Smooth muscle cell (in vitro differentiated cells): ENCODE measurements around the gene CUX1. TPM values are rescaled to one million over a fixed set of nuclear protein-coding genes. Genes with fewer than 3 reads are reported as not detected.

Experiments
- DNase-seq: peaks from one replicate; lab custom pipeline; 2025; ENCODE audit not compliant: unreplicated experiment; lab: John Stamatoyannopoulos, UW
- H2AFZ ChIP-seq: fragments of 200-600 bp; sonication (generic); 2 replicates; pipeline ENCODE4 v1.6.0; 2016; ENCODE audit warnings: antibody characterized with exemption, low read depth, mild to moderate bottlenecking
- H3F3A ChIP-seq: fragments of 200-600 bp; sonication (generic); 2 replicates; pipeline ENCODE4 v1.6.0; 2017; ENCODE audit warnings: antibody characterized with exemption, low read depth
- H3K27ac ChIP-seq: fragments of 200-600 bp; sonication (generic); 2 replicates; pipeline ENCODE4 v1.5.1; 2016; ENCODE audit warnings: low read depth, mild to moderate bottlenecking
- H3K27me3 ChIP-seq: fragments of 200-600 bp; sonication (generic); 2 replicates; pipeline ENCODE4 v1.6.1; 2016; ENCODE audit warnings: low read depth, mild to moderate bottlenecking
- H3K36me3 ChIP-seq: fragments of 200-600 bp; sonication (generic); 2 replicates; pipeline ENCODE4 v1.5.1; 2016; ENCODE audit warnings: low read depth
- H3K4me1 ChIP-seq: fragments of 200-600 bp; sonication (generic); 2 replicates; pipeline ENCODE4 v1.5.1; 2016; ENCODE audit warnings: low read depth
- H3K4me2 ChIP-seq: fragments of 200-600 bp; sonication (generic); 2 replicates; pipeline ENCODE4 v1.6.0; 2016; ENCODE audit warnings: mild to moderate bottlenecking
- H3K4me3 ChIP-seq: fragments of 200-600 bp; sonication (generic); 2 replicates; pipeline ENCODE4 v1.5.1; 2016; ENCODE audit warnings: mild to moderate bottlenecking
- H3K79me2 ChIP-seq: fragments of 200-600 bp; sonication (generic); 2 replicates; pipeline ENCODE4 v1.6.0; 2016; ENCODE audit warnings: low read depth, mild to moderate bottlenecking
- H3K9ac ChIP-seq: fragments of 200-600 bp; sonication (generic); 2 replicates; pipeline ENCODE4 v1.6.0; 2016; ENCODE audit warnings: low read depth
- H3K9me3 ChIP-seq: fragments of 200-600 bp; sonication (generic); replicated peaks from 2 replicates; pipeline ENCODE4 v1.5.1; 2016; ENCODE audit warnings: low read depth
- H4K20me1 ChIP-seq: fragments of 200-600 bp; sonication (generic); 2 replicates; pipeline ENCODE4 v1.6.0; 2016; ENCODE audit warnings: low read depth
- CTCF ChIP-seq: fragments of 200-600 bp; sonication (generic); IDR thresholded peaks from 2 replicates; pipeline ENCODE4 v1.5.1; 2017; ENCODE audit warnings: borderline replicate concordance, mild to moderate bottlenecking, antibody characterized with exemption; ENCODE audit not compliant: insufficient read depth, poor library complexity, severe bottlenecking
- WGBS: methylation state at CpG from one replicate; pipeline ENCODE4 v1.1.7; 2016; ENCODE audit warnings: low lambda C conversion rate; 5-methylcytosine and 5-hydroxymethylcytosine counted together
- polyA plus RNA-seq: library from polyadenylated mRNA; unstranded; fragments of >200 nt; fragmentation: Nextera tagmentation; extraction: Ambion mirVana; gene quantifications from 2 replicates; pipeline ENCODE4 v1.2.1, GENCODE V29; 2016
- total RNA-seq: library from RNA; depleted of rRNA; stranded (reverse); fragments of >200 nt; gene quantifications from 2 replicates; pipeline ENCODE4 v1.2.3, GENCODE V29; 2014

The CUX1 gene
- total and polyA plus RNA-seq, 2 experiments from 2014 or later, result 56.3 to 78.4 TPM

GRCh38 chr7:102146122-102146521, 328.7 kb downstream of the CUX1 start:
- no peak for DNase-seq
- Histone ChIP-seq H3K36me3 (no peaks in the 10 kb centered on the region), H3F3A (no peaks in the 10 kb centered on the region), H3K9me3 (no peaks in the 10 kb centered on the region), H4K20me1 (peaks cover 23% of the 10 kb centered on the region), H3K4me2 (no peak overlapping the region), H3K27ac (no peak overlapping the region), H3K9ac (no peak overlapping the region), H2AFZ (no peak overlapping the region), H3K4me1 (no peaks in the 10 kb centered on the region), H3K4me3 (no peak overlapping the region), H3K27me3 (no peaks in the 10 kb centered on the region), H3K79me2 (no peaks in the 10 kb centered on the region)
- WGBS, result 98% methylated on average over 18 of the region's 18 CpGs
- no peak for TF ChIP-seq CTCF

- Histone ChIP-seq H3K4me2 (no peak overlapping the region), H3K4me1 (no peaks in the 10 kb centered on the region), H4K20me1 (peaks cover 20% of the 10 kb centered on the region), H3K27me3 (no peaks in the 10 kb centered on the region), H3K27ac (no peak overlapping the region), H3K9ac (no peak overlapping the region), H3K79me2 (peaks cover 3% of the 10 kb centered on the region), H2AFZ (no peak overlapping the region), H3K4me3 (no peak overlapping the region), H3K36me3 (no peaks in the 10 kb centered on the region), H3K9me3 (no peaks in the 10 kb centered on the region), H3F3A (peaks cover 3% of the 10 kb centered on the region)
- DNase-seq, result no peak
- WGBS, result 87% methylated on average over 10 of the region's 10 CpGs
- TF ChIP-seq CTCF, result no peak
Measured at GRCh38 chr7:102147008-102147407, 329.6 kb downstream of the CUX1 start.

GRCh38 chr7:102148799-102149198, 331.4 kb downstream of the CUX1 start:
- peaks cover 10% of the 10 kb centered on the region for H3F3A ChIP-seq
- H3K4me2 ChIP-seq, result no peak overlapping the region
- H3K9me3 ChIP-seq, result no peaks in the 10 kb centered on the region
- TF ChIP-seq CTCF, result no peak
- DNase-seq, result no peak
- H3K27me3 ChIP-seq, result no peaks in the 10 kb centered on the region
- no peak overlapping the region for H2AFZ ChIP-seq
- whole genome bisulfite sequencing, result 98% methylated on average over 9 of the region's 9 CpGs
- no peak overlapping the region for H3K27ac ChIP-seq
- peaks cover 7% of the 10 kb centered on the region for H3K79me2 ChIP-seq
- peaks cover 11% of the 10 kb centered on the region for H4K20me1 ChIP-seq
- peaks cover 10% of the 10 kb centered on the region for H3K4me1 ChIP-seq
- H3K9ac ChIP-seq, result no peak overlapping the region
- H3K4me3 ChIP-seq, result no peak overlapping the region
- no peaks in the 10 kb centered on the region for H3K36me3 ChIP-seq

- no peaks in the 10 kb centered on the region for H3K27me3 ChIP-seq
- no peak for TF ChIP-seq CTCF
- no peak overlapping the region for H2AFZ ChIP-seq
- no peak for DNase-seq
- no peak overlapping the region for H3K4me3 ChIP-seq
- peaks cover 11% of the 10 kb centered on the region for H4K20me1 ChIP-seq
- no peak overlapping the region for H3K9ac ChIP-seq
- H3K4me1 ChIP-seq, result peaks cover 10% of the 10 kb centered on the region
- peaks cover 10% of the 10 kb centered on the region for H3F3A ChIP-seq
- H3K4me2 ChIP-seq, result no peak overlapping the region
- no peaks in the 10 kb centered on the region for H3K36me3 ChIP-seq
- peaks cover 7% of the 10 kb centered on the region for H3K79me2 ChIP-seq
- WGBS, result 97% methylated on average over 11 of the region's 12 CpGs
- no peak overlapping the region for H3K27ac ChIP-seq
- no peaks in the 10 kb centered on the region for H3K9me3 ChIP-seq
Measured at GRCh38 chr7:102149416-102149815, 332.0 kb downstream of the CUX1 start.
